GM18498 (cell line): ENCODE results near the gene C3AR1.
"Not testable (repeated sequence)": the region's sequence is repeated elsewhere in the genome, so short reads cannot be mapped to it uniquely, and the experiment has no call there.

Experiments
- ATAC-seq: cut with Tn5 transposase; IDR thresholded peaks from one replicate; pipeline ENCODE4 v1.9.1; 2021; ENCODE audit warnings: mild to moderate bottlenecking, moderate library complexity; ENCODE audit not compliant: unreplicated experiment

C3AR1 gene

GRCh38 chr12:8031017-8031416 lies 35.1 kb downstream of the C3AR1 start:
- not testable (repeated sequence) for ATAC-seq

GRCh38 chr12:8030189-8030588 lies 36.0 kb downstream of the C3AR1 start:
- ATAC-seq: no peak

GRCh38 chr12:8028267-8028666 lies 37.9 kb downstream of the C3AR1 start:
- ATAC-seq: no peak

GRCh38 chr12:8027856-8028255 lies 38.3 kb downstream of the C3AR1 start:
- ATAC-seq: no peak

GRCh38 chr12:8026291-8026900 lies 39.8 kb downstream of the C3AR1 start:
- ATAC-seq: peak; percentile 98

- ATAC-seq: no peak
These were observed 47.2 kb downstream of the C3AR1 start for GRCh38 chr12:8018666-8019581.

- not testable (repeated sequence) for ATAC-seq
These were observed 47.9 kb downstream of the C3AR1 start for GRCh38 chr12:8018213-8018612.

GRCh38 chr12:8014836-8015235 lies 51.3 kb downstream of the C3AR1 start:
- no peak for ATAC-seq

- no peak for ATAC-seq
These were observed 53.4 kb downstream of the C3AR1 start for GRCh38 chr12:8012651-8013309.

- ATAC-seq: no peak
These were observed 54.8 kb downstream of the C3AR1 start for GRCh38 chr12:8011331-8011730.
